Measurements from ENCODE around the gene C12orf76.
"Not testable (repeated sequence)": the region's sequence is repeated elsewhere in the genome, so short reads cannot be mapped to it uniquely, and the experiment has no call there.

C12orf76 gene, protein sequence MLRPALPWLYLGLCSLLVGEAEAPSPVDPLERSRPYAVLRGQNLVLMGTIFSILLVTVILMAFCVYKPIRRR

DNA sequence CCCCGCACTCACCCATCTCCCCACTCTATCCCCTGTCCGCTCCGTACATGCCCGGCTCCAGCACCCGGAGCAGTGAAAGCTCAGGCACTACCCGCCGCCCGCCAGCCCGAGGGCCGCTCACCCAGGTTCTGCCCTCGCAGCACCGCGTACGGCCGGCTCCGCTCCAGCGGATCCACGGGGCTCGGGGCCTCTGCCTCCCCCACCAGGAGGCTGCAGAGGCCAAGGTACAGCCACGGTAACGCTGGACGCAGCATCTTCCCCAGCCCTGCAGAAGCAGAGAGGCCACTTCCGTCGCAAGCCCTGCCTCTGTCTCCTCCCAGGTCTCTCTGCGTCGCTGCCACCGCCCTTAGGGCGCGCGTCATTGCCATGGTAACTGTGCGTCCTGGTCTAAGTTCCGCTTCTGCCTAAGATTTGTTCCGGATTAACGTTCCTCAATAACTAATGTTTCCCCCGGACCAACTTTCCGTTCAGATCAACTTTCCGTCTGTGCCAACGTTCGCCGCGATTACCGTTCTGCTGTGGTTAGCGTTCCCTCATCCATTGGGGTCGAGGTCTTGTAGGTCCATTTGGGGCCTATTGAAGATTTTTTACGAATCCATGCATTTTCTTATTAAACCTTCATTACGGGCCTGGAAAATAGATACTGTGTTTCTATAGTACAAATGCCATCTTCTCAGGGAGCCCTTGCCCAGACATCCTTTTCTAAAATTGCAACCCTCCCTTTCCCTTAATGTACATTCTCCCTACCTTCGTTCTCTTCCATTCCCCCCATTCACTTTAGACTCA is at the start of gene C12orf76:
Gene C12orf76, minus strand, starts transcription at position 281 of the 786 bp plus-strand sequence. Its CDS starts 27 bp downstream, at position 254.
- DNase-seq, result peak; percentile 96 to 99 (median 97)

DNA sequence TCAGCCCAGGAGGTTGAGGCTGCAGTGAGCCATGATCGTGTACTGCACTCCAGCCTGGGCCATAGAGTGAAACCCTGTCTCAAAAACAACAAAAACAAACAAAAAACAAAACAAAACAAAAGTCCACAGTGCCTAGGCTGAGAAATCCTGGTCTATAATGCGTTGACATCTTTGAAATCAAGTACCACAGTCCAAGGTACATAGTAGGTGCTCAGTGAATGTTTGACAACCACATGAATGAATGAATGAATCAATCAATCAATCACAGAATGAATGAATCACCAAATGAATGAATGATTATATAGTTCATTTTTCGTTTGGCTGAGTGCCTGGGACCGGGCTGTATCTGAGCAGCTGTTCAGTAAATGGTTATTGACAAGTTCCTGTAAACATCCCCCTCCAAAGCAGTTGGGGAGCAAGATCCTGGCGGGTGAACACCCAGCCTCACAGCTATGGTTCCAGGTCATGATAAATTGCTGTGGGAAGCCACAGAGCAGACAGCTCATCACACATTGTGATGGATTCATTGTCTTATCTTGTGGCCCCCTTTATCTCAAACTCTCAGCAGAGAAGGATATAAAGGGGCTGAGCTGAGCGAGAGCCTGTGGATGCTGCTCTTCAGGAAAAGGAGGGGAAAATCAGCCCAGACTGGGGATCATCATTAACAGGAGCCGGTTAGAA is 45.4 kb upstream of the C12orf76 start:
- no peak for DNase-seq

DNA sequence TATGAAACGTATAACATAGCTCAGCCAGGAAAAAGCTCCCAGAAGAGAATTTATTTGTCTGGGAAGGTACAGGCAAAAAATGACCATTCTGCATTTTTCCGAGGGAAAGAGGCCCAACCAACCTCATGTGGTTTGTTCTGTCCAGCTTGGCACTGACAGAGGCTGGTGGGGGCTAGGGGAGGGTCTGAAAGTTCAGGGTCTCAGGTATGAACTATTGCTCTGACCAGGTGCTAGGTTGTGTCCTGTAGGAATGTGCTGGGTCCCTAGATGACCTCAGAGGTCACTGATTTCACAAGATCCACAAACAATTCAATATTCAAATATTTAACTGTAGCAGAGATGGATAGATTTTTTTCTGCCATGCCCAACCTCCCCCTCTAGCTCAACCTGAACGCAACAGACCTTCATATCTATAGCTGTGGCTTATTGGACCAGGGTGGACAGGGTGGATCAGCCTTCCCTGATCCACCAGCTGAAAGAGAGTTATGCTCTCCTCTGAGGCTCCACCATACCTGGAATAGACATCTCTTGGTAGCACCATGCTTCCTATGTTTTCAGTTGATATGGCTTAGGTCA is 42.9 kb upstream of the C12orf76 start:
- no peak for DNase-seq

DNA sequence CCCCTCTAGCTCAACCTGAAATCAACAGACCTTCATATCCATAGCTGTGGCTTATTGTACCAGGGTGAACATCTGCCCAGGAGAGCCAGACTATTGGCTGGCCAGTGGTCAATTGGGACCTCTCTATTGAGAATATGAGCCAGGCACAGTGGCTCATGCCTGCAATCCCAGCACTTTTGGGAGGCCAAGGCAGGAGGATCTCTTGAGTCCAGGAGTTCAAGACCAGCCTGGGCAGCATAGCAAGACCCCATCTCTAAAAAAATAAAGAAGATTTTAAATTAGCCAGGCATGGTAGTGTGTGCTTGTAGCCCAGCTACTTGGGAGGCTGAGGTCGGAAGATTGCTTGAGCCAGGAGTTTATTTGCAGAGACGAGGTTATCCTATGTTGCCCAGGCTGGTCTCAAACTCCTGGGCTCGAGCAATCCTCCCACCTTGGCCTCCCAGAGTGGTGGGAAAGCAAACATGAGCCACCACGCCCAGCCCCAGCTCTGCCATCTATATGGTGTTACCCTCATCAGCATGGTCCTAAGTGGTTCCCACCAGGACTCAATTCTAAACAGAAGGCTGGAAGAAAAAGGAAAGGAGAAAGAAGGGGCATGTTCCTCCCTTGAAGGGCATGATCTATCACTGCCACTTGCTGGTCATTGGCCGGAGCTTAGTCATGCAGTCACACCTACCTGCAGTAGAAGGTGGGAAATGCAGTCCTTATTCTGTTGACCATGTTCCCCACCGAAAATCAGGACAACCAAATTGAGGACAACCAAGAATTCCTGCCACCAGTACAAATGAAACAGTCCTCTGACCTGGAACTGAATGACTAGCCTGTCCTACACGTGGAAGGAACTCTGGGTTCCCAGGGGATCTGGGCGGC is 42.2 kb upstream of the C12orf76 start:
- no peak for DNase-seq

DNA sequence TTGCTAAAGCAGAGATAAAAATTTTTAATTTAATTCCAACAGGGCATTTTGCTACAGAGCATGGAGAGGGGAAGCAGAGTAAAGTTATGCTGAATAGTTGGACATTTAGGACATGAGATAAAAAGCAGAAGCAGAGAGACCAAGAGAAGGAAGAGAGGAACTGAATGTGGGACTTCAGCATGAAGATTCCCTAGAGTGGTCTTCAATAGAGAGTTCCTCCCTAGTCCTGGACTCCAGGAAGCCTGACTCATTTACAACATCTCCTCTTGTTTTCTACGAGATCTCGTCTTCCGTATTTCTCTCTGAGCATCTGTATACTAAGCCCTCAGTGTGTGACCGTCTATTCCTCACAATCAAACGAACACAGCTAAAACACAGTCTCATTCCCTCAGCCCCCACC is 40.6 kb upstream of the C12orf76 start:
- DNase-seq, result peak; percentile 75 to 90 (median 88)

DNA sequence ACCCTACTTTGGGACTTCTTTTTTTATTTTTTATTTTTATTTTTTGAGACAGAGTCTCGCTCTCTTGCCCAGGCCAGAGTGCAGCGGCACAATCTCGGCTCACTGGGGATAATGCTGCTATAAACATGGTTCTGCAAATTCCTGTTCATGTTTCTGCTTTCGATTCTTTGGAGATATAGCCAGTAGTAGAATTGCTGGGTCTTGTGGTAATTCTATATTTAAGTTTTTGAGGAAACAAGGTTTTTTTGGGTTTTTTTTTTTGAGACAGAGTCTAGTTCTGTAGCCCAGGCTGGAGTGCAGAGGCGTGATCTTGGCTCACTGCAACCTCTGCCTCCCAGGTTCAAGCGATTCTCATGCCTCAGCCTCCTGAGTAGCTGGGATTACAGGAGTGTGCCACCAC is 39.9 kb upstream of the C12orf76 start:
- peak; percentile 69 to 93 (median 87) for DNase-seq

DNA sequence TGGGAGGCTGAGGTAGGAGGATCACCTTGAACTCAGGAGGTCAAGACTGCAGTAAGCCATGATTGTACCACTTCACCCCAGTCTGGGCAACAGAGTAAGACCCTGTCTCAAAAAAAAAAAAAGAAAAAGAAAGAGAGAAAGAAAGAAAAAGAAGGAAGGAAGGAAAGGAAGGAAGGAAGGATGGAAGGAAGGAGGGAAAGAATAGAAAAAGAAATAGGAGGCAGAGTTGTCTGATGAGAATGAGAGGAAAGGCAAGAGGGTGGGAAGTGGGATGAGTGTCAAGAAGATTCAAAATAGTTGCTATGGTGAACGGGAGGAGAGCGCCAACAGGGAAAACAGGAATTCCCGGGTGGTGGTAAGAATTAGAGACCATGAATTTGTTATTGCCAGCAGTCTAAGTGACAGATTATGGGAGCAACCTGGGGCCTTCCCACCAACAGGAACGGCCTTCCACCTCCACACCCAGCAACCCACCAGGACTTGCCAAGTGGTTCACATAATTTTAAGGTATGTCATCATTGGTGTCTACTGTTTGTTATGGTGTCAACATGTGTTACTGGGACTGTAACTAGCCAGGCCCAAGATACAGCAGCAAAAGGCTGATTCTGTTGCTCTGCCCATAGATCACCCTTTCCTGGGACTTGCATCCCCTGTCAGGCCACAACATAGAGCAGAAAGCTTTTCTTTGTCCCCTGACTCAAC is 36.1 kb upstream of the C12orf76 start:
- no peak for DNase-seq

DNA sequence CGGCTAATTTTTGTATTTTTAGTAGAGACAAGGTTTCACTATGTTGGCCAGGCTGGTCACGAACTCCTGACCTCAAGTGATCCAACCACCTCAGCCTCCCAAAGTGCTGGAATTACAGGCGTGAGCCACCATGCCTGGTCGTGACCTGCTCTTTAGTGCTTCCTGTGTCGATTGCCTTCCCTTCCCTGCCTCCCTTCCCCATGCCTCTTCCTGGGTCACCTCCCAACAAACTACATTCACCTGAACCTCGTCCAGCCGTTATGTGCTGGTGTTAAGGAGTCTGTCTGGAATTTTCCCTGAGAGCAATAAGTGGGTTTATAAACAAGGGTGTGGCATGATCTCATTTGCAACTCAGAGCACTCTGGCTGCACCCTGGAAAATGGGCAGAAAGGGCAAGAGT is 32.1 kb upstream of the C12orf76 start:
- DNase-seq, result no peak

DNA sequence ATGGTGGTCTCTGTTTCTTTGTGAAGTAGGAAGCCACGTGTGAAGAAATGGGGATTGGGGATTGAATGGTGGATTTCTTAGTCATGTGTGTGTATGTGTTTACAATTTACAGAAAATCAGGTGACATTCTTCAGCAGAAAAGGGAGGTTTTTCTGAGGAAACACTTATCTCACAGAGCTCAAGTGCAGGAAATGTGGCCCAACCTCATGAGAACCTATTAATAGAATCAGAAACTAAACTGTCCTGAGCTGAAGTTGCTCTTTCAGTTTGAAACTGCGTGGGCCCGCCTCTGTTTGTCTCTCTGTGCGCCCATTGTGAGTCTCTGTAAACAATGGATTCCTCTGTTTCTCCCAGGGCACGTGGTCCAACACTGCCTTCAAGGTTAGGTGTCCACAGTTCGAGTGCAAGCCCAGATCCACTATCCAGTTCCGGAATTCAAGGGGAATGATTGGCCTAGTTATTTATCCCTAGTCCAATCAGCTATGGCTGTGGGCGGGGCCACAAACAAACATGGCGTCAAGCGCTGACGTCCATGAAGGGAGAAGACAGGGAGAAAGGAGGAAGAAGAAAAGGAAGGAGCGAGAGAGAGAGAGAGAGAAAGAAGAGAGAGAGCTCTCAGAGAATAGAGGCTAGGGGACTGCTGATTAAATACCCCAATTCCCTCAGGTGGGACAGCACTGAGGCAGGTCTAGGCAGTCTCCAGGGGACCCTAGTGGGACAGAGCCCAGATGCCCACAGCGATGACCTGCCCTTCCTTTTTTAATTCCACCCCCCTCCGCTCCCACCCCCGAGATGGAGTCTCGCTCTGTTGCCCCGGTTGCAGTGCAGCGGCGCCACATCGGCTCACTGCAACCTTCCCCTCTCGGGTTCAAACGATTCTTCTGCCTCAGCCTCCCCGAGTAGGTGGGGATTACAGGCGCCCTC is 31.4 kb upstream of the C12orf76 start:
- DNase-seq, result peak; percentile 76 to 89 (median 84)

DNA sequence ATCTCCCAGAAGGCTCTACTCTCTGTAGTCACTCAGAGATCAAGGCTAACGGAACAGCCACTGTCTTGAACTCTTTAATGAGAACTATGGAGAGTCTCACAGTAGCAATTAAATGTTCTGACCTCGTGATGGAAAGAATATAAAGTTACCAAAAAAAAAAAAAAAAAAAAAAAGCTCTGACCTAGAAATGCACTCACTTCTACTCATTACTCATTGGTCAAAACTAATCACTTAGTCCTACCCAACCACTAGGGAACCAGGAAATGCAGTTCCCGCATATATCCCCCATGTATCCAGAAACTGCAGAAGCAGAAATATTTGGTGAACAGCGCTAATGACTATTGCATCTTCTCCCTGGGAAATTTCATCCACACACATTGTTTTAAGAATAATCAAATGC is 29.5 kb upstream of the C12orf76 start:
- DNase-seq, result no peak

DNA sequence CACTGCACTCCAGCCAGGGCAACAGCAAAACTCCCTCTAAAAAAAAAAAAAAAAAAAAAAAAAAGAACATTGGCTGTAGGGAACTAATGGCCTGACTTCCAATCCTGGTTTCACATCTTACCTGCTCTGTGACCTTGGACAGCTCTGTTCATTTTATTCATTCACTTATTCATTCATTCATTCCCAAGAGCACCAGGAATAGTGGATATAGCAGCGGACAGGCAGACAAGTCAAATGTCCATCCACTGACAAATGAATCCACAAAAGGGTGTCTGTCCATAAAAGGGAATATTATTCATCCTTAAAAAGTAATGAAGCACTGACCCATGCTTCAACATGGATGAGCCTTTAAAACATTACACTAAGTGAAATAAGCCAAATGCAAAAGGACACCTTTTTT is 27.6 kb upstream of the C12orf76 start:
- no peak for DNase-seq

DNA sequence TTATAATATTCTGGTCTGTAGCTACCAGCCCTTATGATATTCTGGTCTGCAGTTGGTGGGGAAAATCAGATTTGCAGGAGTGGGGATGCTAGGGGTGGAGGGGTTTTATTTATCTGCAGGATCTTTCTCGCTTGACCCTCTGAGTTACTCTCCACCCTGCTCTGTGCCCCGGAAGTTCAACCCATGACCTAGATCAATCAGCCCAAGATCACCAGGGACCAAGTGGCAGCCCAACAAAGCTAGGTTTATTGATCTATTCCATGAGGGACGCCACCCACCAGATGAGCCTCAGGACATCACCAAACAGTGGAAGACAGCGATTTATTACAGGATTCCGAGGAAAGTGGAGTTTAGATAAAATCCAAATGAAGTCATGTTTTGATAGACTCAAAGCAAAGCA is 25.8 kb upstream of the C12orf76 start:
- no peak for DNase-seq

DNA sequence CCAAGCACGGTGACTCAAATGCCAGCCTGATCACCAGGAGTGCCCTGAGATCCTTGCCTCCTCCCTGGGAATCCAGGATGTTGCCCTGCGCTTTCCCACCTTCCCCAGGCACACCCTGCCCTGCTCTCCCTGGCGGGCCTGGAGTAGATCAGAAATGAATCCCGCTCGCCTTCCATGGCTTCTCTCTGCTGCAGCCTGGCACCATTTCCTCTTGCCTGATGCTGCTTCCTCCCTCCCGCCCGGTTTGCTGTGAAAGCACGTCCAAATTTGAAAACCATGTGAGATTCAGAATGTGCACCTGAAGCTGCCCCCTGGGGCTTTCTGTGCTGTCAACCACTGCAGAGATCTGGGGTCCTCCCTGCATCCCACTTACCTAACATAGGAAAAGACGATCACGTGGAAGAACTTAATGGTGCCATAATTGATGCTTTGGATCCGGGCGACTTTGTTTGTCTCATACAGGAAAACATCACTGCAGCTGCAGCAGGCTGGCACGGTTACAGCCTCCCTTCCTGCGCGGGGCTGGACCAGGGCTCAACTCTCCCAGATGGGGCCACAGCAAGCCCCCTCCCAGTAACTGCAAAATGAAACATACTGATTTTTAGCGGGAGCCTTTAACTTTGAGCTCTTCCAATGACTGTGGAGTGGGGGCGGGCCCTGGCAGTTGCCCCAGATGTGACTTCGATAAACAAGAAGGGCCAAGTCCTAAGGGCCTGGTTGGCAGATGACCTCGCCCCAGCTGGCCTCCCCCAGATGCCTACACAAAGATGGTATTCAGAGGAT is 24.9 kb upstream of the C12orf76 start:
- DNase-seq, result peak; percentile 17 to 46 (median 42)

DNA sequence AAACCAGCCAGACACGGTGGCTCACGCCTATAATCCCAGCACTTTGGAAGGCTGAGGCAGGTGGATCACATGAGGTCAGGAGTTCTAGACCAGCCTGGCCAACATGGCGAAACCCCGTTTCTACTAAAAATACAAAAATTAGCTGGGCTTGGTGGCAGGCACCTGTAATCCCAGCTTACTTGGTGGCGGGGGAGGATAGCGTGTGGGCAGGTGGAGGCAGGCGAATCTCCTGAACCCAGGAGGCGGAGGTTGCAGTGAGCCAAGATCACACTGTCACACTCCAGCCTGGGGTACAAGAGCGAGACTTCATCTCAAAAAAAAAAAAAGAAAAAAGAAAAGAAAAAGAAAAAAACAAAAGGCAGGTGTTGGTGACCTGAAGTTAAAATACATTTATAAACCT is 24.3 kb upstream of the C12orf76 start:
- not testable (repeated sequence) for DNase-seq

DNA sequence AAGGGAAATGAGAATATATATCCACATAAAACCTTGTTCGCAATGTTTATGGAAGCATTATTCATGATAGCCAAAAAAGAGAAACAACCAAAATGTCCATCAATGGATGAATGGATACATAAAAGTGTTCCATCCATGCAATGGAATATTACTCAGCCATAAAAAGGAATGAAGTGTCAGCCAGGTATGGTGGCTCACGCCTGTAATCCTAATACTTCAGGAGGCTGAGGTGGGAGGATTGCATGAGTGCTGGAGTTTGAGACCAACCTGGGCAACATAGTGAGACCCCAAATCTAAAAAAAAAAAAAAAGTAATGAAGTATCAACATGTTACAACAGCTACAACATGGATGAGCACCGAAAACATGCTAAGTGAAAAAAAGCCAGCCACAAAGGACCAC is 23.6 kb upstream of the C12orf76 start:
- DNase-seq, result no peak

DNA sequence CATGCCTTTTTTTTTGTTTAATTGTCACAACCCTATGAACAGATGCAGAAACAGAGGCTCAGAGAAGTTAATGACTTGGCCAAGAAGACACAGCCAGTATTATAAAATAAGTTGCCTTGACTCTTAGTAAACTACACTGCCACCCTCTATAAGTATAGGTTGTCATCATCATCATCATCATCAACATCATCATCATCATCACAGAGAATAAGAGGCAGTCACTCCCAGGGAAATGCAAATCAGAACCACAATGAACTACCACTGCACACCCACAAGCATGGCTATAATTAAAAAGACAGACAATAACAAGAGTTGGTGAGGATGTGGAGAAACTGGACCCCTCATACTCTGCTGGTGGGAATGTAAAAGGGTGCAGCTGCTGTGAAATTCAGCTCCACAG is 23.2 kb upstream of the C12orf76 start:
- DNase-seq, result no peak

DNA sequence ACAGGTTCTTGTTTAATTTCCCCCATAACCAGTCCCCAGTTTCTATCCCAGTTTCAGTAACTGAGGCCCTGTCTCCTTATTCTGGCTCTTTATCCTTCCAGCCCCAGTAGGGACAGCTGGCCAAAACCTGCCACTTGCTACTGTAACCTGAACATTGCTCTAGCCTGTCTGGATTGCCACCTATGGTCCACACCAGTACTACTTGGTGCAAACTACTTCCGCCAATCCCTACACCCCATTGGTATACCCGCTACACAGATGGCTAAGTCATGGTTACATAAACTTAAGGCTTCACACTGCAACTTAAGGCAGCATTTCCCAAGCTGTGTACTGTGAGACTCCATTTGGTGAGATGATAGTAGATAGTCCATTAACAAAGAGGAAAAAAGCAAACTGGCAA is 20.3 kb upstream of the C12orf76 start:
- no peak for DNase-seq

DNA sequence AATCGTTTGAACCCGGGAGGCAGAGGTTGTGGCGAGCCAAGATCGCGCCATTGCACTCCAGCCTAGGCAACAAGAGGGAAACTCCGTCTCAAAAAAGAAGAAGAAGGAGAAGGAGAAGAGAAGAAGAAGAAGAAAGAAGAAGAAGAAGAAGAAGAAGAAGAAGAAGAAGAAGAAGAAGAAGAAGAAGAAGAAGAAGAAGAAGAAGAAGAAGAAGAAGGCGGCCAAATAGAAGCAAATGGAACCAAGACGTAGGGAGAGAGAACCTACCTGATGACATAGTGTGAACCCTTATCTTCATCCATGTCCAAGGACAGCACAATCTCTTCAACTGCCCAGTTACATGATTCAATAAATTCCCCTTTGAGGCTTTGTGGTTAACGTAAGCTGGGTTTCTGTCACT is 19.8 kb upstream of the C12orf76 start:
- DNase-seq, result not testable (repeated sequence)

DNA sequence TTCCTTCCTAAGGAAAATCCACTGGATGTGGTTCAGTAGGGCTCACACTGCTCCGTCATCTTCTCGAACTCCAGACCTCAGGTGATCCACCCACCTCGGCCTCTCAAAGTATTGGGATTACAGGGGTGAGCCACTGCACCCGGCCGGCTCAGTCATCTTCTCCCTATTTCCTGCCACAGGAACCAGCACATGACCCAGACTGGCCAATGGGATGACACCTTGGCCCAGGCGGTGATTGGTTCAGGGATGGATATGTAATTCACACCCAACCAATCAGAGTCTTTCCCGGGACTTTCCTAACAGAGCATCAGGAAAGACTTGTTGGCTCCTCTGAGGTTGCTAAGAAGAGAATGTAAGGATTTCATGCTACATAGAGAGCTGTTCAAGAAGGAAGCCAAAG is 19.2 kb upstream of the C12orf76 start:
- no peak for DNase-seq

DNA sequence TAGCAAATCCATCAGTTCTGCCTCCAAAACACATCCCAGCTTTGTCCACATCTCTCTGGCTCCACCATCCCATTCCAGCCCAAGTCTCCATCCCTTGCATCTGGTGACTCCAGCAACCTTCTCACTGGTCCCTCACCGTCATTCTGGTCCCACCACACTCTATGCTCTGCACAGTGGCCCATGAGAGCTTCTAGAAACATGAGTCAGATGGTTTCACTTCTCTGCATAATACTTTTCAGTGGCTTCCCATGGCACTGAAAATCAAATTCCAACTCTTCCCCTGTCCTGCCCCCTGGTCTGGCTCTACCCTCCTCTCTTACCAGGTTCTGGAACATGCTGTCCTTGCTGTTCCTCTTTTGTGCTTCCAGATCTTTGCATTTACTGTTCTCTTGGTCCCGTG is 17.2 kb upstream of the C12orf76 start:
- DNase-seq, result peak; percentile 40 to 44 (median 44)

Measured in suppressor macrophage treated with lipopolysaccharide for 1 hour (primary cell).